ENCODE results near the gene PLSCR5. TPM values are rescaled to one million over a fixed set of nuclear protein-coding genes. Genes with fewer than 3 reads are reported as not detected.

Gene PLSCR5
- total and polyA plus RNA-seq, 2 experiments from 2014 or later = 3.0 to 5.0 TPM

DNA sequence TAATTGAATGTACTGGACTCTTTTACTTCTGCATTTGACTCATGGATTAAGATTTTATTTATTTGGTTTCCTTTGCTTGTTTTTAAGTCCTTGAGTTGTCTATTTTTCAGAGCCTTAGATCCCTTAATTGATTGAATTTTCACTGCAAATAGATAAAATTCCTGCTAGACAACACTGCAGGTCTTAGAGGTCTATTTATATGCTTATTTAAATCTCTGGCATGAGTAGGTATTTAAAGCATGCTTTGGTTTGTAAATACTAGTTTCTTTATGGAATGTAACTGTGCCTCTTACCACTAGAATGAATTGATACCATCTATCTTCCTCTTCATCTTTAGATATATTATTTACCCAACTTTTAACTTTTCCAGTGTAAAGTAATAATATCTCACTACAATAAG is 20.0 kb downstream of the PLSCR5 start:
- Histone ChIP-seq H3K4me3 (no peak overlapping the region), H3K27ac (no peak overlapping the region), H3K4me1 (ENCODE audit: low read depth) (no peaks in the 10 kb centered on the region), H3K36me3 (no peaks in the 10 kb centered on the region), H3K27me3 (no peaks in the 10 kb centered on the region), H3K9me3 (ENCODE audit: low read depth) (no peaks in the 10 kb centered on the region)
- no peak for DNase-seq (ENCODE audit: low read depth in 1 of 2, low spot score in 1 of 2)
- TF ChIP-seq, protein P1, sequence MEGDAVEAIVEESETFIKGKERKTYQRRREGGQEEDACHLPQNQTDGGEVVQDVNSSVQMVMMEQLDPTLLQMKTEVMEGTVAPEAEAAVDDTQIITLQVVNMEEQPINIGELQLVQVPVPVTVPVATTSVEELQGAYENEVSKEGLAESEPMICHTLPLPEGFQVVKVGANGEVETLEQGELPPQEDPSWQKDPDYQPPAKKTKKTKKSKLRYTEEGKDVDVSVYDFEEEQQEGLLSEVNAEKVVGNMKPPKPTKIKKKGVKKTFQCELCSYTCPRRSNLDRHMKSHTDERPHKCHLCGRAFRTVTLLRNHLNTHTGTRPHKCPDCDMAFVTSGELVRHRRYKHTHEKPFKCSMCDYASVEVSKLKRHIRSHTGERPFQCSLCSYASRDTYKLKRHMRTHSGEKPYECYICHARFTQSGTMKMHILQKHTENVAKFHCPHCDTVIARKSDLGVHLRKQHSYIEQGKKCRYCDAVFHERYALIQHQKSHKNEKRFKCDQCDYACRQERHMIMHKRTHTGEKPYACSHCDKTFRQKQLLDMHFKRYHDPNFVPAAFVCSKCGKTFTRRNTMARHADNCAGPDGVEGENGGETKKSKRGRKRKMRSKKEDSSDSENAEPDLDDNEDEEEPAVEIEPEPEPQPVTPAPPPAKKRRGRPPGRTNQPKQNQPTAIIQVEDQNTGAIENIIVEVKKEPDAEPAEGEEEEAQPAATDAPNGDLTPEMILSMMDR (IDR thresholded peaks at IDR 0.05; ENCODE audit: low read depth, low read length) = no peak

DNA sequence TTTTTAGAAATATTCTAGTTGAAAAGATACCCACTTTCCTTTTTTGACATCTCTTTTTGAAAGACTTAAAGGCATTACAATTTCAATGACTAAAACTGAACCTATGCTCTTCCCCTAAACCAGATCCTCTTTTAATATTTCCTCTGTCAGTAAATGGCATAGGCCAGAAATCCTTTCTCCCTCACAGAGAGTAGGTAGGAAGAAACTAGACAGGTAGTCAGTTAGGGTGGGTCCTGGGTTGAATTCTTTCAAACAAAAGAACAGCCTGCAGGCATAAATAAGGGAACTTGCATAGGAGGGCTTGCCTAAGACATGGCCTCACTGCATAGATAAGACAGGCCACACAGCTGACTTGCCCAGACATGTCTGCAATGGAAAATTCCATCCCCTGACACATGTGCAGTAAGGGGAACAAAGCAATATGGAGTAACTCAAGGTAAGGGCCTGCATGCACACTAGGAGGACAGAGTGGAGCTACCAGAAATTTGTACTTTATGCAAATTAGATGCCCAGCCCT is 23.1 kb downstream of the PLSCR5 start:
- Histone ChIP-seq H3K4me3 (no peak overlapping the region), H3K36me3 (no peaks in the 10 kb centered on the region), H3K9me3 (ENCODE audit: low read depth) (no peaks in the 10 kb centered on the region), H3K4me1 (ENCODE audit: low read depth) (no peaks in the 10 kb centered on the region), H3K27ac (no peak overlapping the region), H3K27me3 (no peaks in the 10 kb centered on the region)
- DNase-seq (ENCODE audit: low read depth in 1 of 2, low spot score in 1 of 2) = peak in 1 of 2 donors; percentile 57
- TF ChIP-seq, protein P1 (IDR thresholded peaks at IDR 0.05; ENCODE audit: low read depth, low read length) = no peak

DNA sequence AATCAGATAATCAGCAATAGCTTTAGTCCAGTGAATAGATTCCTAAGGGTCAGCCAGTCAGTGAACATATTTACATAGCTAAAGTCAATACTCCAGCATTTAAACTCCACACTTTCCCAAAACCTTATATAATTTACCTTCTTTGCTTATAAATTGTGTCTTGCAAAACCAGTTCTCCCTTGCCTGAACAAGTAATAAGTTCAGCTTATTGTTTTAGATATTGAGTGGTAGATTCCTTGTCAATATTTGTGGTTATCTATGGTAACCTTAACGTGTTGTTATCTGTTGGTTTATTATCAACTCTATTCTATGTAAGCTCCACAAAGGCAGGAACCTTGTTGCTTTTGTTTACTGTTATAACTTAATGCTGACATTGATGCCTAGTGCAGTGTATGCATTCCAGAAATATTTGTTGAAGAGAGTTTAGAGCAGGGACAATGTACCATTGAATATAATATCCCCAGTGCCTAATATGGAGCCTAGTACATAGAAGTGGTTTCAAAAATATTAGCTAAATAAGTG is 24.0 kb downstream of the PLSCR5 start:
- DNase-seq (ENCODE audit: low read depth in 1 of 2, low spot score in 1 of 2) = peak in 1 of 2 donors; percentile 4

DNA sequence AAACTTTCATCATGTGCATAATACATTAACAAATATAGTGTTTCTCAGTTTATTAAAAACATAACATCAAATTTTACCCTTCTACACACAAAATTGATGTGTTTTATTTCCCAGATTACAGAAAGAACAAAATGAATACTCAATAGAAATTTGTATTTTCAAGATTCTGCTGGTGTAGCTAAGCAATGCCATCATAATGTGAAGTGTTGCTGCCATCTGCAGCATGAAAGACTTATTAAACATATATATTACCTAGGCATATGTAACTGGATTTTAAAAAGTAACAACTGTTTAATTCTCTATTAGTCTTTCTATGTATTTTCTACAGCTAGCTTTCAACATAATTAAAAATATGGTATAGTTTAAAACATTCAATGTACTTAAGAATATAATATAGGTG is 27.5 kb downstream of the PLSCR5 start:
- Histone ChIP-seq H3K27me3 (no peaks in the 10 kb centered on the region), H3K27ac (no peak overlapping the region), H3K9me3 (ENCODE audit: low read depth) (no peaks in the 10 kb centered on the region), H3K4me3 (no peak overlapping the region), H3K4me1 (ENCODE audit: low read depth) (no peaks in the 10 kb centered on the region), H3K36me3 (no peaks in the 10 kb centered on the region)
- TF ChIP-seq, protein P1 (IDR thresholded peaks at IDR 0.05; ENCODE audit: low read depth, low read length) = peak; percentile 36
- DNase-seq (ENCODE audit: low read depth in 1 of 2, low spot score in 1 of 2) = peak; percentile 49 to 84

More for the DNA sequence above, 24.0 kb downstream of the PLSCR5 start:
- no peaks in the 10 kb centered on the region for H3K36me3 ChIP-seq
- H3K4me3 ChIP-seq = no peak overlapping the region
- H3K9me3 ChIP-seq (ENCODE audit: low read depth) = no peaks in the 10 kb centered on the region
- TF ChIP-seq, protein P1 (IDR thresholded peaks at IDR 0.05; ENCODE audit: low read depth, low read length) = no peak
- no peaks in the 10 kb centered on the region for H3K27me3 ChIP-seq
- no peak overlapping the region for H3K27ac ChIP-seq
- no peaks in the 10 kb centered on the region for H3K4me1 ChIP-seq (ENCODE audit: low read depth)

DNA sequence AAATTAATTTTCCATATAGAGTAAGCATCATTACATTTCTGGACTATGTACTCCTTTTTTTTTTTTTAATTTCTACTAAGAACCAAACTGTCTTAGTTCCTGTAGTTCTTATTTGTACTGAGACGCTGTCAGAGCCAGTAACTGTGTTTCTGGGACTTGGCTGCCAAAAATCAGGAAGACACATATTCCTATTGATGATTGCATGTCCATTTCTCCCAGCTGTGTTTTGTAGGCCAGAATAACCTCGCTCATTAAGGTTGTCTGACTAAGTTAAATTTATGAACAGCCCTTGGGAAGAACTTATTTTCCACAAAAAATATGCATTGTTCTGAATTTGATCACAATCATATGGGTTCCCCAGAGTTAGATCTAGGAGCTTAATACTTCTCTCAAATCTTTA is 29.5 kb downstream of the PLSCR5 start:
- TF ChIP-seq, protein P1 (IDR thresholded peaks at IDR 0.05; ENCODE audit: low read depth, low read length) = no peak
- H3K27me3 ChIP-seq = no peaks in the 10 kb centered on the region
- H3K9me3 ChIP-seq (ENCODE audit: low read depth) = no peaks in the 10 kb centered on the region
- DNase-seq (ENCODE audit: low read depth in 1 of 2, low spot score in 1 of 2) = no peak
- no peak overlapping the region for H3K4me3 ChIP-seq
- H3K36me3 ChIP-seq = no peaks in the 10 kb centered on the region
- H3K27ac ChIP-seq = no peak overlapping the region
- H3K4me1 ChIP-seq (ENCODE audit: low read depth) = no peaks in the 10 kb centered on the region

All from cardiac muscle cell (in vitro differentiated cells and primary cell).